ENCODE data around the gene TMTC4. TPM values are rescaled to one million over a fixed set of nuclear protein-coding genes. Genes with fewer than 3 reads are reported as not detected.
A peak's percentile ranks its signal among the peaks of the same experiment; 100 is the strongest.

Gene TMTC4
- total RNA-seq, 1 experiment from 2014 or later: 38.4 TPM

DNA sequence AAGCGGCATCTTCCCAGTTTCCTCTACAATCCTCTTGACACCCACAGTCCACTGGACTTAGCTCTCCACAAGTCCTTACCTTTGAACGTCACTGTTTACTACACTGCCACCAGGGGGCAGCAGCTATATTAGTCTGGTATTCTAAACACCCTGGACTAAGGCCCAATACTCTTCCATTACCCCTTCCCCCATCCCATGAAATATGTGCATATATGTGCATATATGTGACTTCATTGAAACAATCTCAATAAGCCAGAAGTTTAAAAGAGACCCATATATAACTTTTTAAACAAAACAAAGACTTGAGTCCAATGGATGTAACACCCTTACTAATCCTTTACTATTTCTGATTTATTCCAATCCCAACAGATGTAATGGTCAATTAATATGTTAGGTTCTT lies 101.5 kb downstream of the TMTC4 start:
- Histone ChIP-seq H3K27me3 (replicated peaks) (no peaks in the 10 kb centered on the region), H3K4me3 (no peak overlapping the region), H3K9me3 (replicated peaks) (no peaks in the 10 kb centered on the region), H3K4me1 (replicated peaks) (no peaks in the 10 kb centered on the region), H3K27ac (no peak overlapping the region), H3K36me3 (no peaks in the 10 kb centered on the region)
- peak; percentile 50 to 70 for DNase-seq (ENCODE audit: low read depth in 1 of 2, low spot score in 2 of 2)

DNA sequence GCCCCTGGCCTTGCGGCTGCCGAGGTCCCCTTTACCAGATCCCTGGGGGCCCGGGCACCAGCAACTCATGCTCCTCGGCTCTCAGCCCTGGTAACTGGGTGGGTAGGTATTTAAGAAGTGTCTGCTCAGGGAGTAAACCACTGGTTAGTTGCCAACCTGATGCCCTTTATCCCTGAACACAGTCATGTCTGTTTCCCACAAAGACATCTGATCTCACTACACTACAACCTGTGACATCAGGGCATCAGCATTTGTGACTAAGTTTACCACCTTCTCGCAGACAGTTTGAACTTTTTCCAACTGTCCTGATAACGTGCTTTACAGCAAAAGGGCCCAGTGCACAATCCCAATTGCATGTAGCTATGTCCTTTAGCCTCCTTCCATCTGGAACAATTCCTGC lies 108.1 kb downstream of the TMTC4 start:
- DNase-seq (ENCODE audit: low read depth in 1 of 2, low spot score in 2 of 2): no peak
- H3K27ac ChIP-seq: no peak overlapping the region
- no peaks in the 10 kb centered on the region for H3K36me3 ChIP-seq
- H3K27me3 ChIP-seq (replicated peaks): no peaks in the 10 kb centered on the region
- no peaks in the 10 kb centered on the region for H3K9me3 ChIP-seq (replicated peaks)
- no peak overlapping the region for H3K4me3 ChIP-seq
- H3K4me1 ChIP-seq (replicated peaks): no peaks in the 10 kb centered on the region

DNA sequence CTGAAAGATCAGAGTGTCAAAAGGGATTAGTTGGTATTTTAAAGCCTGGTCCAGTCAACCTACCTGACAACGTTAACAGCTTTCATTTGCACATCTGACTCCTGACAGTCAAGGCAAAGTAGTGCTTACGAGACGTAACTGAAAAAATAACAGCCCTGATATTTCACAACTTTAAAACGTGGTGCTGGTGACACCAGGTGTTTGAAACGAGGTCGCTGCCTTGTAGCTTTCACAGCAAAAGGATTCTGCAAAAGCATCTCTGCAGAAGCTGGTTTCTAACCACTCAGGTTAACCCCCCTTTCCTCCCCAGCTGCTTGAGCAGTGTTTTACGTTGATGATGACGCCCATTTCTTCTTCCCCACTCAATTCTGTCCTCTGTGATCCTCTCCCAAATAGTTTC lies 109.3 kb downstream of the TMTC4 start:
- Histone ChIP-seq H3K9me3 (replicated peaks) (no peaks in the 10 kb centered on the region), H3K27me3 (replicated peaks) (no peaks in the 10 kb centered on the region), H3K4me3 (no peak overlapping the region), H3K36me3 (no peaks in the 10 kb centered on the region), H3K27ac (no peak overlapping the region), H3K4me1 (replicated peaks) (no peaks in the 10 kb centered on the region)
- DNase-seq (ENCODE audit: low read depth in 1 of 2, low spot score in 2 of 2): no peak

DNA sequence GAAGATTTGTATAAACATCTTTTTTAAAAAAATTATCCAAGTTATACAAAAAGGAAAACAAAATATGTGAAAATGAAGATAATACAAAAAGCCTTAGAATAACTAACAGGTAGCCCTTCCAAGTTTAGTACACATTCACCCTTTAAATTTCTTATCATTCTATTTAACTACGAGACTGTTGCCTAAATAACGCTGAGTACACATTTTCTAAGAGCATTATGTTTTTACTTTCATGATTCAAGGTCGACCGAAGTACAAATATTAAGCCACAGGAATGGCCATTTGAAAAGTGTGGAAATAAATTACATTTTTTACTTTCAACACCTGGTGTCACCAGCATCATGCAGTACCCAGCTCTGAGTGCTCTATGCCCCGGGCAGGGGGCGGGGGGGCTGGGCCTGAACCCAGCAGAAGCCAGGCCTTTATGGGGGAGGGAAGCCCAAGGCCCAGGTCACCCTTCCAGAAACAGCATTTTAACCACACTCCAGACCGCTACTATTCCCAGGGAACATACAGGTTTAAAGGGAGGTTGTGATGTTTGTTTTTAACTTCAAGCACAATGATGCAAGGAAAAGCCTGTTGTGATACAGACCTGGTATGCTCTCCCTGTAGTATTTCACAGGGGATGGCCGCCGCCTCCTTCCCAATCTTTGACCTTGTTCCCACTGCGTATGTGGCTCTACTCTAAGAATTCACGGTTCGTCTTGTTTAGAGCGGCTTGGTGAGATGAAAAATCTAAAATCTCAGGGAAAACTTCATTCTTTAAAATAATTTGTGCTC lies 110.0 kb downstream of the TMTC4 start:
- H3K9me3 ChIP-seq (replicated peaks): no peaks in the 10 kb centered on the region
- no peak overlapping the region for H3K27ac ChIP-seq
- no peaks in the 10 kb centered on the region for H3K4me1 ChIP-seq (replicated peaks)
- no peak for DNase-seq (ENCODE audit: low read depth in 1 of 2, low spot score in 2 of 2)
- no peak overlapping the region for H3K4me3 ChIP-seq
- H3K27me3 ChIP-seq (replicated peaks): no peaks in the 10 kb centered on the region
- no peaks in the 10 kb centered on the region for H3K36me3 ChIP-seq

DNA sequence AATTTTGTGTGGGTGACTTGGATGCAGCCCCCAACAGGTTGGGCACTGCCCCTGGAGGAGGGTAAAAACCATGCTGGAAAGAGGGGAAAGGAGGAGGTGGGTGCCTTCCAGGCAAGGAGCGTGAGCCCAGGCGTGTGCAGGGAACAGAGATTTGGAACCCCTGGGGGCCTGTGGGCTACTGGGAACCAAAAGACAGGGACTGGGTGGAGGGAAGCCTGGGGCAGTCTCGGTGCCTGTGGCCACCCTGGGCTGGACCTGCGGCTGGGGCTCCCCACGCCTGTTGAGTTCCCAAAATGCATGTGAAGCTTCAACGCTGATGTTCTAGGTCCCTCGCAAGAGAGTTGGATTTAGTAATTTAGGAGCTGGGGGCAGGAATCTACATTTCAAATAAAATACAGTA lies 110.8 kb downstream of the TMTC4 start:
- H3K4me1 ChIP-seq (replicated peaks): no peaks in the 10 kb centered on the region
- DNase-seq (ENCODE audit: low read depth in 1 of 2, low spot score in 2 of 2): no peak
- no peaks in the 10 kb centered on the region for H3K9me3 ChIP-seq (replicated peaks)
- no peak overlapping the region for H3K27ac ChIP-seq
- H3K36me3 ChIP-seq: no peaks in the 10 kb centered on the region
- H3K4me3 ChIP-seq: no peak overlapping the region
- no peaks in the 10 kb centered on the region for H3K27me3 ChIP-seq (replicated peaks)

DNA sequence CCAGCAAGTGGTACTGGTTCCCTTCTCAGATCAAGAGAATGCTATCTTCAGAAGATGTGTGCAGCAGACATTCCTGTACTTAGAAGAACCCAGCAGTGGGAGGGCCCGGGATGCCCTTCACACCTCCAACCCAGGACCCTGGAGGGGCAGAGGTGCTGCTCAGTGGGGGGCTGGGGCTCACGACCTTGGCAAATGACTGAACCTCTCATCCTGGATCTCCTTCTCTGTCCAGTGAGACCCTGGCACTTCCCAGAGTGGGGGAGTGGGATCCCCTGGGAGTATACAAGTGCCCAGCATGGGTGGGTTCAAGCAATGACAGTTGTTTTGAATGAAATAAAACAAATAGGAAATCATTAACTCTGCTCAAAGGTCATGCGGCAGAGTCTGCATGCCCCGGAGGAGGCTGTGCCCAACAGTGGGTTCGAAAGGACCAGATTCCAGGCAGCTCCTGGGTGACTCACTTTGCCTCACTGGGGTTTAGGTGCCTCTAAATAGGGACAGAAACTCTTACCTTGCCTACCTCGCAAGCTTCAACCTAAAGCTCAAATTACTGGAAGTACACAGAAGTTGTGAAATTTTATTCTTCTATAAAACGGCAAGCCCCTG lies 112.9 kb downstream of the TMTC4 start:
- no peaks in the 10 kb centered on the region for H3K36me3 ChIP-seq
- H3K27ac ChIP-seq: no peak overlapping the region
- DNase-seq (ENCODE audit: low read depth in 1 of 2, low spot score in 2 of 2): no peak
- no peaks in the 10 kb centered on the region for H3K27me3 ChIP-seq (replicated peaks)
- no peaks in the 10 kb centered on the region for H3K4me1 ChIP-seq (replicated peaks)
- H3K9me3 ChIP-seq (replicated peaks): no peaks in the 10 kb centered on the region
- H3K4me3 ChIP-seq: no peak overlapping the region

GRCh38 chr13:100561158-100561499 lies 113.5 kb downstream of the TMTC4 start:
- no peaks in the 10 kb centered on the region for H3K9me3 ChIP-seq (replicated peaks)
- DNase-seq (ENCODE audit: low read depth in 1 of 2, low spot score in 2 of 2): no peak
- H3K4me3 ChIP-seq: no peak overlapping the region
- H3K27ac ChIP-seq: no peak overlapping the region
- no peaks in the 10 kb centered on the region for H3K36me3 ChIP-seq
- H3K4me1 ChIP-seq (replicated peaks): no peaks in the 10 kb centered on the region
- no peaks in the 10 kb centered on the region for H3K27me3 ChIP-seq (replicated peaks)

GRCh38 chr13:100560498-100561157 lies 114.0 kb downstream of the TMTC4 start:
- DNase-seq (ENCODE audit: low read depth in 1 of 2, low spot score in 2 of 2): no peak
- Histone ChIP-seq H3K9me3 (replicated peaks) (no peaks in the 10 kb centered on the region), H3K4me3 (no peak overlapping the region), H3K27me3 (replicated peaks) (no peaks in the 10 kb centered on the region), H3K4me1 (replicated peaks) (no peaks in the 10 kb centered on the region), H3K27ac (no peak overlapping the region), H3K36me3 (no peaks in the 10 kb centered on the region)

DNA sequence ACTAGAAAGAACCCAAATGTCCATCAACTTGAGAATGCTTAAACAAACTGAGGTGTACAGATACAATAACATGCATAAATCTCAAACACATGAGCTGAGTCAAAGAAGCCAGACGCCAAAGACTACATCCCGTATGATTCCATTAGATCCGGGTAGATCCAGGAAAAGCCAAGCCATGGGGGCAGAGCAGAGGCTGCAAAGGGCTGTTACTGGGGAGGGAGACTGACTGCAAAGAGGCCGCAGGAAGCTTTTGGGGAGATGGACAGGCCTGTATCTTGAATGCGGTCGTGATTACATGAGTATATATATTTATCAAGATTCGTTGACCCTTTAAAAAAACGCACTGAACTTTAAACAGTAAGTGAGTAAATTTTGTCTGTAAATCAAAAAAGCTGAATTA lies 114.7 kb downstream of the TMTC4 start:
- Histone ChIP-seq H3K4me1 (replicated peaks) (no peaks in the 10 kb centered on the region), H3K4me3 (no peak overlapping the region), H3K27ac (no peak overlapping the region), H3K27me3 (replicated peaks) (no peaks in the 10 kb centered on the region), H3K36me3 (no peaks in the 10 kb centered on the region), H3K9me3 (replicated peaks) (no peaks in the 10 kb centered on the region)
- no peak for DNase-seq (ENCODE audit: low read depth in 1 of 2, low spot score in 2 of 2)

Other genes starting within 250 kb of the TMTC4 start
- 1.1 and 1.8 TPM in 2 replicates for gene GGACT, start 86.0 kb downstream of the TMTC4 start, total RNA-seq (2014; rRNA removed; shearing (Covaris generic))